GM18517 (cell line): ENCODE data around the gene CRYGN.

Source experiments
- ATAC-seq: cut with Tn5 transposase; IDR thresholded peaks from one replicate; pipeline ENCODE4 v1.9.1; 2021; ENCODE audit warnings: mild to moderate bottlenecking, moderate library complexity; ENCODE audit not compliant: unreplicated experiment

Gene CRYGN

DNA sequence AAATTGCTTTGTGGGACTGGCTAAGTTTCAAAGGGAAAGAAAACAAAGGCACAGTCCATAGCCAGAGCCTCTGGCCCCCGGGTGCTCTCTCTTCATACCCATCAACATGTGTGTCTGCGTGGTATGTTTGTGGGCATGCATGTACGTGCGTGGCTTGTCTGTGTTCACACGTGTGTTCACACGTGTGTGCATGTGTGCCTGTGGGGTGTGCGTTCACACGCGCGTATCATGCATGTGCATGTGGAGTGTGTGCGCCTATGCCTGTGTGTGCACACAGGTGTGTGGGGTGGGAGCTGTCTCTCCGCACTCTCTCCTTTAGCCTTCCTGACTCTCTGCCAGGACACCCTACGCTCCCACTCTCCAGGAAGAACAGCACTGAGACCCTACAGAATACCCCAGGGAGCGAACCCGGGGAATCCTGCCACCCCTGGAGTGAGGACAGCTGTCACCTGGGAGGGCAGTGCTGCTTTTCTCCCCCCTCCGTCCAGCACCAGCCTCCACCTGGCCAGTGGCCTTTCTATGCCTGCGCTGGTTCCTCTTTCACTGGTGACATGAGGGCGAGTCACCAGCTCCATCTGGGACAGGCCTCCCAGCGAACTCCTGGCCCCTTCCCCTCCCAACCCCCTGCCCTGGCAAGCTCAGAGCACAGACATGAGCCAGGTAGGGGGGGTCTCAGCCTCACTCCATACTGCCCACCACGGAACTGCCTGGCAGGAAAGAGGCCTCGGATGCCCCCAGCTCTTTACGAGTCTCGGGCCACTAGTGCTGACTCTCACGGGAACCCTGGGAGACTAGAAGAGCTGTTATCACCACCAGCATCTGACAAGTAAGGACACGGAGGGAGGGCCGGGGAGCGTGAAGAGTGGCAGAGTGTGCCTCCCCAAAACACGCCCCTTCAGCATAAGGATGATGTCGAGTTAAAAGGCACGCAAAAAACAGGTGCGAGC, 46.6 kb downstream of the CRYGN start:
- ATAC-seq: no peak

DNA sequence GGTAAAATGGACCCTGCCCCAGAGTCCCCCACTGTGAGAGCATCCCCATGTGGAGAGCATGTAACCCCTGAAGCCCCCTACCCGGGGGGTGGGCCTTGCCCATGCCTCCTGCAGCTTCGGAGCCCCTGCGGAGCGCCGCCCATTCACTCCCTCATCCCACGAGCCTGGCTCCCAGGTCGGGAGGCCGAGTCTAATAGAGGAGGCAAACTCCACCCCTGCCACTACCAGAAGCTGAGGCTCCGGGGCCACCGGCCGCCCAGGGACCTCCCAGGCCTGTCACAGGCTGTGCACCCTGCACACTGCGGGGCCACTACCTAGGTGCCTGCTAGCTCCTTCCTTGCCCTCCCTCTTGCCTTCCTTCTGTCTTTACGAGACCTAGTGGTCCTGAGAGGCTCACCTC, 47.5 kb downstream of the CRYGN start:
- no peak for ATAC-seq

DNA sequence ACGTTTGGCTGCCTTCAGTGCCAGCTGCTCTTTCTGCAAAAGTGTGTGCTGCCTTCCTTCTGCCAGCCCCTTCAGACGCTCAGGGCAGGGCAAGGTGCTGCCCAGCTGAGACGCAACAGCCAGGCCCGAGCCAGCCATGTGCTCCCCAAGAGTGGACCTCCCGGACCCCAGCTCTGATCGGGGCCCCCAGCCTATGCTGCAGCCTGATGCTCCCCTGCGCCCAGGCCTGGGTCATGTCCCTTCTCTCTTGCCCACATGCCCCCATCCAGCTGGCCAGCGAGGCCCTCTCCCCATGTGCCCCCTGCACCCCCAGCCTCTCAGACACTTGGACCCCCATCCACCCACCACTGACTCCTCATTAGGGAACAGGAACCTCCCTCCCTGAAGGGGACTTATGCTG, 47.9 kb downstream of the CRYGN start:
- no peak for ATAC-seq

DNA sequence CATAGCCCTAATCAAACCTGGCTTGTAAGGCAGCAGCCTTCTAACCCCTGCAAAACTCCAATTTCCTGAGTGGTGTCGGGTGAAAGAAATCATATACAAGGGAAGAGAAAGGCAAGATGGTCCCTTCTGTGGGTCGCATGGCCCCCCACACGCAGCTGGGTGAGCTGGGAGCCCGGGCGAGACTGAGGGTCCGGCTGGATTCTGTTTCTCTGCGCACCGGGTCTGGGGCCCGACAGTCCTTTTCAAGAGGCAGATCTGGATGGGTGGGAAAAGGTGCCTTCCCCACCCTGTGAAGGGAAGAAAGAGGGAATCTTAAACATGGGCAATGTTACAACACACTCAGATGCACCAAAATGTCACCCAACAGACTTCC, 48.6 kb downstream of the CRYGN start:
- no peak for ATAC-seq

DNA sequence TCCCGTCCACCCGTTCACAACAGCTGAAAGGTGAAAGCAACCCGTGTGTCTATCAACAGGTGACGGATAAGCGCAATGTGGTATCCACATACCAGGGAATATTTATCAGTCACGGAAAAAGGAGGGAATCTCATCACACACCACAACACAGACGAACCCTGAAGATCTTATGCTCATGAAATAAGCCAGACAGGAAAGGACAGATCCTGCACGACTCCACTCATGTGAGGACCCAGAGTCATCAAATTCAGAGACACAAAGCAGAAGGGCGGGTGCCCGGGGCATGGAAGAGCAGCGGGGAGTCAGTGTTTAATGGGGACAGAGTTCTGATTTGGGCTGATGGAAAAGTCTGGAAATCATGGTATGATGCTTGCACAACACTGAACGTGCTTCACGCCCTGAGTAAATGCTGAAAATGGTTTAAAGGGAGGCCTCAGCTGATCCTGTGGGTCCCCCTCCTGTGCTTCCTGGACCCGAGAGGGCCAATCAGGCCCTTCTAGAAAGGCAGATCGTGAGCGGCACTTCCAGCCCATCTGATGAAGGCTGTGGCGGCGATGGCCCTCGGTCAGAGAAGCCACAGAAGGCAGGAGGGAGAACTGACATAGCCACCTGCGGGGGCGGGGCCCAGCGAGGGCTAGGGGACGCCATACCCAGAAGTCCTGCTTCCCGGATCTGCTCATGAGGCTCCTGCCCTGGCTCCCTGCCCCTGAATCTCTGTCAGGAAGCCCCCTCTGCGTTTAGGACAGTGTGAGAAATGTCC, 49.2 kb downstream of the CRYGN start:
- no peak for ATAC-seq

DNA sequence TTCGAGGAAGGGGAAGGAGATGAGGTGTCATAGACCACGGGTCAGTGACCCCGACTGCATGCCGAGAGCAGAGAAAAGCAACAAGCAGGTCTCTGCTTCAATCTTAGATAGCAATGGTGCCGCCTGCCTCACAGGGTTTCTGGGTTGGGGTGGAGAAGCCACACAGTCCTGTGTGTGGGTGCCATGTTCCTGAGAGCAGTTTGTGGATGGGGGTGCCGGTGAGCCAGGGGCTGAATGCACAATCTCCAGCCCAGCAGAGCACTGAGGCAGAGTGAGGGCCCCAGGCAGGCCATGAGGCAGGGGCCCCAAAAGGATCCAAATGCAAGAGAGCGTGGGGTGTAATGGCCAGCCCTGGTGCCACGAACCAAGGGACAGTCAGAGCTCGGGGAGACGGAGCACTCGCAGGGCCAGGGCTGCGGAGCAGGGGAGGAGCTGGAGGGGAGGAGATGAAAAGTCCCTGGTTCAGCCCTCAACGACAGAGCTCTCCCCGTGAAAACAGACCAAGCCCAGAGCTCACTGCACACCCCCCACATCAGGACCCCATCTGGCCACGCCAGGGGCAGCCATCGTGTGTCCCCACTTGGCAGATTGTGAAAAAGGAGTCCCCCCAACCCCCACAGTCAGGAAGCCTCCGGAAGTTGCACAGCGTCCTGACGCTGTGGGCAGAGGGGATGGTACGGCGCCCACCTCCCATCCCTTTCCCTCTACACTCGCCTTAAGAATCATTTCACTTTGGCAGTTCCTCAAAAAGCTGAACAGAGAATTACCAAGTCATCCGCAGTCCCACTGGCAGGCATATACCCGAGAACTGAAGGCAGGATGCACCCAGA, 50.0 kb downstream of the CRYGN start:
- ATAC-seq: no peak

DNA sequence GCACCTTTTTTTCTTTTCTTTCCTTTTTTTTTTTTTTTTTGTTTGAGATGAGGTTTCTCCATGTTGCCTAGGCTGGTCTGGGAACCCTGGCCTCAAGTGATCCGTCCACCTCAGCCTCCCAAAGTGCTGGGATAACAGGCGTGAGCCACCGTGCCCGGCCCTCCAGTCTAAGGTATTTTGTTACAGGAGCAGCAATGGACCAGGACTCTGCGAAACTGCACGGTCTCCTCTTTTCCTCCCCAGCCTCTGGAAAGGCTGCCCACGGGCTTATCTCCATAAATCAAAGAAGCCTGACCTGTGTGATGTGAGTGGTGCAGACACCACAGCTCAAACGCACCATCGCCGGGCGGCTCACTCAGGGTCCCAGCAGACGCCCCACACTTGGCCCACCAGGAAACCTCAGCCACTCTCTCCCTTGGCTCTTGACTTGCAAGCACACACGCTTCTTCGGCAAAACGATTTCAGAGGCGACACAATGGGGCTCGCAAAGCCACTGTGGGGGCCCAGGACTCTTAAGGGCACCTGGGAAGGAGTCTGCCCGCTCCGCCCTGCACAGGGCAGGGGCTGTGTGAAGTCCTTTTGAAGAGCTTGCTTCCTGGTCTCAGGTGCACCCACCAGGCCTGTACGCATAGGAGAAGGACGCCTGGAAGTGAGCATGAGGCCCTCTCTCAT, 50.7 kb downstream of the CRYGN start:
- no peak for ATAC-seq

DNA sequence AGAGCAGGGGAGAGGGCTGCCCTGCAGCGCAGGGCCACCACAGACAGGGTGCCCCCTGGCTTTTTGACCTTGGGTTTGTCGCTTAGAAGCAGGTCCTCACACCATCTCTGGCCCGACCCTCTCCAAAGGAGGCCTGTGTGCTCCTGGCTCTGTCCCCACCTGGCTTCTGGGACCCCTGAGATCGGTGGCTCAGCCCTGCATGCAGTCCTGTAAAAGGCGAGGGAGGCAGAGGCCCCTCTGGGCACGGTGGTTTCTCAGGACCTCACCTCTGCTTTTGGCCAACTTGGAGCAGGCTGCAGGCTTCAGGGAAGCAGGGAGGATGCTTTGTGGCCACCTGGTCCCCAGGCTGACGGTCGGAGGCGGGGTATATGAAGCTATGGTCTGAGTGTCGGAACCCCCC, 51.5 kb downstream of the CRYGN start:
- no peak for ATAC-seq

DNA sequence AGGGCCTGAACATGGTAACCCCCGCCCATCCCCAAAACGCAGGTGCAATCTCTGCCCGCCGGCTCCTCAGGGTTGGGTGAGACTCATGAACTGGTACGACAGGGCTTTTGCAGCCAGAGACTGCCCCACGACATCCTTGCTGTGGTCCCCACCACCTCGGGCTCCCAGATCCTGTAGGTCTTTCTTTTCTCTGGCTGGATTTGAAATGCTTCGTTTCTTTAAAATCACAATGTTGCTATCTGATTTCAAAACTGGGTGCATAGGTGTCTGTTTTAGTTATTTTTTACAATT, 52.0 kb downstream of the CRYGN start:
- ATAC-seq: no peak

DNA sequence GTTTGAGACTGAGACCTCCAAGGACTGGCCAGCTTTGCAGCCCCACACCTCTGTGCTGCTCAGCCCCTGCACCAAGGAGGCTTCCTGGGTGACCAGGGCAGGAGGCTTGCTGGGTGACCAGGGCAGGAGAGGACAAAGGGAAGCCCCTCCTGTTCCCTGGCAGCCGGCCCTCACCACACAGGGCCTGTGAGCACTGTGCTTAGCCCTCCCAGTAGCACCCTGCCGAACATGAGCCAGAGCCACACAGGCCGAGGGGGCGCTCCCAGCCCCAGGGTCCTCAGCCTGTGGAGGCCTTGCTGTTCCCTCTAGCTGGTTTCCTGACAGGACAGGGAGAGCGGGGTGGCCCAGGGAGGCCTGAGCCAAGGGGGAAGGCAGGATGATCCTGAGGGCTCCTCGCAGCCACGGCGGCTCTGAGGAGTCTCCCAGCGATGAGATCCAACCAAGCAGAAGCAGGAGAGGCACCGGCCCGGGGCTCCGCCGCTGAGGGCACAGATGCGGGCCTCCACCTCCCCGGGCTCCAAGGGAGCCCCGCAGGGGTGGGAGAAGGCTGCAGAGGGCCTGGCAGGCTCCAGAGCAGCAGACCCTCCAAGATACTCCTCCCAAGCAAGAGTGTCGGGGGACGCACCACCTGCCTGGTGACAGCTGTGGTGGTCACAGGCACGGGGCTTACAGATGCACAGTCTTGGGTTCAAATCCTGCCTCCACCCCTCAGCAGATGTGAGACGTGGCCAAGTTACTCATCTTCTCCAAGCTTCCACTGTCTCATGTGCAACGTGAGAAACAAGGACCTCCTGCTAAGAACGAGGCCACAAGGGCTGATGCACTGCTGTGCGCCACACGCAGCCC, 52.6 kb downstream of the CRYGN start:
- ATAC-seq: no peak

DNA sequence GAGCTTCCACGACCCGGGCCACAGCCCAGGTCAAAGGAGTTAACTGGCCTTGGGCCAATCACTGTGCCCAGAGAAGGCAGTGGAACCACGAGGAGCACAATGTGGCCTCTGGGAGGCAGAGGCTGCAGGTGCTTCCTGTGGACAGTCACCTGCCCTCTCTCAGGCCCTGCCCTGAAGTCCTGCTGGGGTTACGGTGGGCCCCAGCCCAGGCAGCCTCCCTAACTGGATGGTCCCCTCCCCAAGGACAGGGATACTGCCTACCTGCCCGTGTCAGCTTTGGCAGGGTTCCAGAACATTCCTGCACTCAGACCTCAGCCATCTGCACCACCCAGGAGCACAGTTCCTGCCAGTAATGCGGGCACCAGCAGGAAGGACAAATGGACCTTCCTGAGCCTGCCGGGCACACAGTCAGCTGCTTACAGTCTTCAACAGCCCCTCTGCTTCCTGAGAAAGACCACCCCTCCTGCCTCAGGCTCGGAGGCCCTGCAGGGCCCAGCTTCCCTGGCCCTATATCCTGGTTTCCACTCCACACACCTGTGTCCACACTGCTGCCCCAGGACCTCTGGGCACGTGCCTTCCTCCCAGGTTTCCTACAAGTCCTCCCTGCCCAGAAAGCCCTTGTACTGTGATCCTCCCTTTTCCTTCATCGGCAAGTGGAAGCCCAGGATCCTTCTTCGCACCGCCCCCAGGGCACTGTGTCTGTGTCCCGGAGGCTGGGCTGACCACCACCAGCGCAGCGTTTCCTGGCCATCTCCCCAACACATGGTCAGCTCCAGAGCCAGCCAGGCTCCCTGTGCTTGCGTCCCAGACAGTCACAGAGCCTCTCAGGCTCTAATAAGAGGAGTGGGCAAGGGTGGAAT, 53.4 kb downstream of the CRYGN start:
- no peak for ATAC-seq

DNA sequence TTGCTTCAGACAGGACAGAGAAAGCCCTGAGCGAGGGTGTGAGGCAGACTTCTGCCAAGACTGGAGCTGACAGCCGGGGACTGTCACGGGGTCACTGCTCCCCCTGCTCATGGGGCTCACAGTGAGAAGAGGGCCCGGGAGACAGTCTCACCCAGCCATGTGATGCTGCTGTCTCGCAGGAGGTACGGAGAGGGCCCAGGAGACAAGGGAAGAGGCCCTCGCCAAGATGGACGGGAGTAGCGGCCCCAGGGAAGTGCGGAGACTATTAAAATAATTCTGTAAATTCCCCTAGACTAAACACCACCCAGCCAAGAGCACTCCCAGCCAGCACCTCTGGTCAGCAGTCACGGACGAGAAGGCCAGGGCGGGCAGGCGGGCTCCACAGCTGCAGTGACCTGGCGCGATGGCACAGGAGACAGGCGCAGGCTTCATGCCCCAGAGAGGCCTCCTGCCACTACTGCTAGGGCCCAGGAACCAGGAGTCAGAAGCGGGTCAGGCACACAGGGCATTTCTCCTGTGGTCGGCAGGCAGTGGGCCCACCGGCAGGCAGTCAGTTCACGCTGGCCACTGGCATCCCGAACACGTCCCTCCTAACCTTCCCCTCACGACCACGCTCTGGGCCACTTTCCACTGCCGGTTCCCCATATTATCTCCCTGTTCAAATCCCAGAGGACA, 54.2 kb downstream of the CRYGN start:
- ATAC-seq: no peak

DNA sequence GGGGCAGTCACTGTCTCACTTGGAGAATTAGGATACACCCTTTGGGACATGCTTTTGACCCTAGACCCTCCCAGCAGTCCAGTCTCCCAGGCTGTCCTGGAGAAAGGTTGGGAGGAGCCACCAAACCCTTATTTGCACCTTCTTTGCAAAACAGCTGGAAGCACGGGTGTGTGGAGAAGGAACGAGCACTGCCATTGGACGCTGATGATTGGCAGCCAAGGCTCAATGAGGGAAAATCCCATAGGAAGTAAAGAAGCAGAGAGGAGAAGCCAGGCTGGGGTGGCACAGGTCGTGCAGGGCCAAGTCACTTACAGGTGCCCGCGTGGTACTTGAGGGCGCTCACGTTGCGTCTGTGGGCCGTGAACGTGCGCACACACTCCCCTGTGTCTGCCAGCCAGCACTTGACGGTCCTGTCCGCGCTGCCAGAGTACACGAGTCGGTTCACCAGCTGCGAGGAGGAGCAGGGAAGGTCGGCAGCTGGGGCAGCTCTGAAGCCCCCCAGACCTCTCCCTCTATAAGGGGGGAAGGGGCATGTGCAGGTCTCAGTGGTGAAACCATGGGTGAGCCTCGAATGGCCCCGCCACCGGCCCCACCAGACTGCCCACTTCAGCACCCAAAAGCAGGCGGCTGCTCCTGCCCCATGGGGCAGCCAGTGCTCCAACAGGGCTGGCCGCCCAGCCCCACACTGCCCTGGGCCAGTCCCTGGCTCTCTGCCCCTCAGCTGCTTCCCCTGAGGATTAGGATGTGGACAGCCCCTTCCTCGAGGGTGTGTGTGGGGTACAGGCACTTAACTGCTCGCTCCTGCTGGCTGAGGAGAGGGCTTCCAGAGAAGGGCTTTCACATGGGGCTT, 54.9 kb downstream of the CRYGN start:
- ATAC-seq: no peak

DNA sequence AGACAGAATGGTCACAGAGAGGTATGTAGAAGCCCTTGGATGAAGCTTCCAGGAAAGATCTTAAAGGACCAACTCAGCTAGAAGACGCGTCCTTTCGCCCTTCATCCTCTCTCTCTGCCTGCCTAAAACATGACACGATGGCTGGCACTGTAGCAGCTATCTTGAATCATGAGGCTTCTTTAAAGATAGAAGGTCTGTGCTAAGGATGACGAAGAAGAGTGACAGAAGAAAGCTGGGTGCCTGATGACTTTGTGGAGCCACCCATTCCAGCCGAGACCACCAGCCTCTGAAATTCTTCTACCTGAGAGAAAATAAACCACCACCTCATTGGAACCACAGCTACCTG, 55.6 kb downstream of the CRYGN start:
- no peak for ATAC-seq

DNA sequence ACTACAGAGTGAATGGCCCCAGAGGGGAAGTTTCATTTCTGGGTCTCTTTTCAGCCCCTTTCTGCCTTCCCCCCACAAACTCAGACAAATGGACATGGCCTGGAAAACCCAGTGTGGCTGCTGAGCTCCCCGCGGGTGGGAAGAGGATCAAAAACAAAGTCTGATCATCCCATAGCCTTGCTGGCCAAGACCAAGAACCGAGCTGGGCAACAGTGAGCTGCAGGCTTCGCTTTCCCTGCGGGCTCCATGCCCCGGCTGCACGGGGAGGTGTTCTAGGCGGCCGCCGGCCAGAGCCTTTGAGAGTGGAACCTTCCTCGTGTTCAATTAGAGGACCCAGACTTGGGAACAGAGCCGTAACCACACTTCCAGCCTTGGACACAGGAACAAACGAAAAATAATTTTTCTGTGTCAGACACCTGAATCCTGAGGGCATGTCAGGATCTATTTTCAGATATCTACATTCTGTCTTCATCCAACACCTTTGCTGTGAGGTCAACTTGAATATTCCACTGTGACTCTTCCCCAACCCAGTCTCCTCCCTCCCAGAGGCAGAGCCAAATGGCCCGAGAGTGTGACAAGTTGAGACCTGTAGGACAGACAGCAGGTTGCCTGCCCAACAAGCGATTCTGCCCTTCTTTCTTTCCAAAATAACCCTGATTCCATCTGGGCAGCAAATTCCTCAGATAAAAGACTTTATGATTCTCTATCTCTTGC, 56.1 kb downstream of the CRYGN start:
- ATAC-seq: no peak

DNA sequence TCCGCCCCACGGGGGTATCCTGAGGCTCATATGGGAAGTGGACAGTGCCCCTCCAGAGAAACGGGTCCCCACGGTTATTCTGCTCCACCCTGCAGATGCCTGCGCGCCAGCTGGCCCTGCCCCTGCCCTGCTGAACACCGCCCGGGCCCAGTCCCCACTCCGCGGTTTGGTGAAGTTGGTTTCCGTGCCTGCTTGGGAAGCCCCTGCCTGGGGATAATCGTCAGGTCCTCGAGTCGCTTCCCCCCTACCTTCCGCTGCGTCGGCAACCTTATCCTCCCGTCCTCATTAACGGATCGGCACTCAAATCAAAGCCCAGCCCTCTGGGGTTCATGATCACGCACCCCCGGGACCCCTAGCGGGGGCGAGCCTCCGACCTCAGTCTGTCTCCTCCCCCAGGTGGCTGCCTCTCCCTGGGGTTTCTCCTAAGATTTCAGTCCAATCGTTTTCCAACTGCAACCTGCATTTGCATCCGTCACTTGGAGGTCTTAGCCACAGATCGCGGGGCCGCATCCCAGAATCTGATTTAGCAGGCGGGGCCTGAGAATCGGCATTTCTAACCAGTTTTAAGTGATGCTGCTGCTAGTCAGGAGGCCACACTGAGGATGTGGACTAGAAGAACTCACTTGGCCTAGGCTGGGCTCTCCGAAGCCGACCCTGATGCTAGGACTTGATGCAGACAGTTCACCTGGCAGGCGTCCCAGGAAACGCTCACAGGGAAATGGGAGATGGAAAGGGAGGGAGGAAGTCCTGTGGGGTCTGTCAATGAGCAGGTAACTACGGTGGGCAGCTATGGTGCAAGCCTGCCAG, 57.7 kb downstream of the CRYGN start:
- ATAC-seq: no peak
